GM18907 (cell line): ENCODE data around the gene NKTR.
"Not testable (repeated sequence)": the region's sequence is repeated elsewhere in the genome, so short reads cannot be mapped to it uniquely, and the experiment has no call there.

ENCODE experiments used
- ATAC-seq: cut with Tn5 transposase; IDR thresholded peaks from one replicate; pipeline ENCODE4 v1.9.1; 2021; ENCODE audit warnings: mild to moderate bottlenecking, moderate library complexity; ENCODE audit not compliant: unreplicated experiment

Gene NKTR

GRCh38 chr3:42595682-42596081, 4.8 kb upstream of the NKTR start:
- ATAC-seq = no peak

DNA sequence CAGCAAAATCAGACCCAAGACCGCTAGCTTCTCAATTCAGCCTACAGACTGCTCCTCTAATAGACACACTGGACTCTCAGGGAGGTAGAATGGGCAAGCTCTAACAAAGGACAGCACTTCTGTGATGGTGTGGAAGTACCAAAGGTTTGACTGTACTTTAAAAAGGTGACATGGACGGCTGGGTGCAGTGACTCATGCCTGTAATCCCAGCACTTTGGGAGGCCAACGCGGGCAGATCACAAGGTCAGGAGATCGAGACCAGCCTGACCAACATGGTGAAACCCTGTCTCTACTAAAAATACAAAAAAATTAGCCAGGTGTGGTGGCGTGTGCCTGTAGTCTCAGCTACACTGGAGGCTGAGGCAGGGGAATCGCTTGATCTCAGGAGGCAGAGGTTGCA, 3.4 kb upstream of the NKTR start:
- not testable (repeated sequence) for ATAC-seq

GRCh38 chr3:42600958-42601675, 631 bp downstream of the NKTR start:
- ATAC-seq = peak; percentile 32

- ATAC-seq = no peak
These were observed 1.6 kb downstream of the NKTR start for GRCh38 chr3:42601896-42602581.

DNA sequence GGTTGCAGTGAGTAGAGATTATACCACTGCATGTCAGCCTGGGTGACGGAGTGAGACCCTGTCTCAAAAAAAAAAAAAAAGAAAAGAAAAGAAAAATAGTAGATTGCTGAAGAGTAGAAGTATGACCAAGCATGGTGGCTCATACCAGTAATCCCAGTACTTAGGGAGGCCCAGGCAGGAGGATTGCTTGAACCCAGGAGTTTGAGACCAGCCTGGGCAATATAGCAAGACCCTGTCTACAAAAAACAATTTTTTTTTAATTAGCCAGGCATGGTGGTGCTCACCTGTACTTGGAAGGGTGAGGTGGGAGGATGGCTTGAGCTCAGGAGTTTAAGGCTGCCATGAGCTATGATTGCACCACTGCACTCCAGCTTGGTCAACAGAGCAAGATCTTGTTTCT, 2.5 kb downstream of the NKTR start:
- no peak for ATAC-seq

GRCh38 chr3:42605546-42606173, 5.2 kb downstream of the NKTR start:
- no peak for ATAC-seq

GRCh38 chr3:42608581-42608980, 8.1 kb downstream of the NKTR start:
- ATAC-seq = no peak

DNA sequence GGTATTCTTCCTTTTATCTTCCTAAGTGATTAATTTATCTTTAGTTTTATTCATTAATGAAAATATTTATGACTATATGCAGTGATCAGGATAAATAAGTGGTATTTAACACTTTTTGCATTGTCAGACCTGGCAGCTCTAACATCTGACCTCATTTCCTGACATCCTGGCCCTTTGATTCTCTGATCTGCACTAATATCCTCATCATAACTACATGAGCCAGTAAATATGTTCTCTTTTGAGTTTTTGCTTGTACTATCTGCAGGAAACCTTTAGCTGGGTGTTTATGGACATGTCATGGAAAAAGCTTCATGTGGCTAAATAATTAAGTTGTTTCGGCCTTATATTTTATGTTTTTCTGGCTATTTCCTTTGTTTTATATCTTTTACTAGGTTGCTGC, 10.5 kb downstream of the NKTR start:
- no peak for ATAC-seq

GRCh38 chr3:42612217-42612616, 11.7 kb downstream of the NKTR start:
- ATAC-seq = no peak

DNA sequence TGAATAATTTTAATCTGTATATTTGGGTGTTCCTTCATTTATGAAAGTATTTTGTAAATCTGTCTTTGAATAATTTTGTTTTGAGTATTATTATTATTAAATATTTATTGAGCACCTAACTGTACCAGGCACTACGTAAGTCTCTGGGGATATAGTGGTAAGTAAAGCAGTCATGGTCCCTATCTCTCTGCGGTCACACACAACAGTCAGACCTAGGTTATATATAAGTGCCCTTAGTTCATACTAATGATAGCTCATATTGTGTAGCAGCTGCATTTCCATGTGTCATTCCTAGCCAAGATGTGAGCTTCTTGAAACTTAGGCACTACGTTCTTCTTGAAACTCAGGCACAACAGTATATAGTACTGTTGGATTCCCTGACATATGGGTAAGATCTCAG, 12.4 kb downstream of the NKTR start:
- ATAC-seq = peak; percentile 80

DNA sequence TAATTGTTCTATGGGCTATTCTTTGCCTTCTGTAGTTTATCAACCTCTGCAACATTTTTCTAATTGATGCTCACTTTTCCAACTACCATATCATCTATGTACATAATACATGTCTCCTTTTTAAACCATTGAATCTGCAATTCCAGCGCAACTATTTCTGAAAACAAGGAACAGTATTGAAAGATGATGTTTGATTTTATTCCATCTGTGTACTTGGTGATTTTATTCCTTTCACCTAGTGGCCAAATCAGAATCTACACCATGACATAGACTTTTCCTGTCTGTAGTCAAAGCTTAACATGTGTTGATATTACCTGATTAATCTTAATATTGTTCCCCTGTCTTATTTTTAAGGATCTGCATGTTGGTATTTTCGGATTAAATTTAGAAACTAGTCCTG, 13.0 kb downstream of the NKTR start:
- no peak for ATAC-seq

GRCh38 chr3:42631620-42632019, 31.1 kb downstream of the NKTR start:
- no peak for ATAC-seq

- ATAC-seq = no peak
These were observed 31.7 kb downstream of the NKTR start for GRCh38 chr3:42632146-42632545.

DNA sequence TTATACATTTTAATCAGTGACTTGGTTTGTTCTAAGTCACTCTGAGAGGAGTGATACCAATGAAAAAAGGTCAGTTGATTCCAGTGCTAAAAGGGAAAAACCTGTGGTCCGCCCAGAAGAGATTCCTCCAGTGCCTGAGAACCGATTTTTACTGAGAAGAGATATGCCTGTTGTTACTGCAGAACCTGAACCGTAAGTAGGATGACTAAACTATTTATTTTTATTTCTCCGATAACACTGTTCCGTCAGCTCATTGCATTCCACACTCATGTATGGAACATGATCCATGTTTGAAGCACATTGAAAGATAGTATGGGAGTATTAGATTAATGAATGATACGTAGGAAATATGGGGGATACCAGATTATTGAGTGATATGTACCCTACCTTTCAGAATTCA, 33.1 kb downstream of the NKTR start:
- ATAC-seq = no peak

DNA sequence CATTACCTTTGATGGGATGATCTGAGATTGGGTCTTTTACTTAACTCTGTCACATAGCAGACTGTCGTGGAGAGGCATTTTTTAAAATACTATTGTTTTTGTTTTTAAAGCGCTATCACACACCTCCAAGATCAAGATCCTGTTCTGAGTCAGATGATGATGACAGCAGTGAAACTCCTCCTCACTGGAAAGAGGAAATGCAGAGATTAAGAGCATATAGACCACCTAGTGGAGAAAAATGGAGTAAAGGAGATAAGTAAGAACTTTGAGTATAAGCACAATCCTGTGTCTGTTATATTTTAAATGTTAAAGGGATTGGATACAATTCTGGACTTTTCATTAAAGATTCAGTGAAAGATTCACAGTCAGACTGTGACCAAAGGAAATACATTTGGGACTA, 34.6 kb downstream of the NKTR start:
- ATAC-seq = no peak

DNA sequence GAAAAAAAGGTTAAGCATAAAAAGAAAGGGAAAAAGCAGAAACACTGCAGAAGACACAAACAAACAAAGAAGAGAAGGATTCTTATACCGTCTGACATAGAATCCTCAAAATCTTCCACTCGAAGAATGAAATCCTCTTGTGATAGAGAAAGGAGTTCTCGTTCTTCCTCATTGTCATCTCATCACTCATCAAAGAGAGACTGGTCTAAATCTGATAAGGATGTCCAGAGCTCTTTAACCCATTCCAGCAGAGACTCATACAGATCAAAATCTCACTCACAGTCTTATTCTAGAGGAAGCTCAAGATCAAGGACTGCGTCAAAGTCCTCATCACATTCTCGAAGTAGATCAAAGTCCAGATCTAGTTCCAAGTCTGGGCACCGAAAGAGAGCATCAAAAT, 36.5 kb downstream of the NKTR start:
- no peak for ATAC-seq

- ATAC-seq = no peak
These were observed 37.9 kb downstream of the NKTR start for GRCh38 chr3:42638339-42638842.

DNA sequence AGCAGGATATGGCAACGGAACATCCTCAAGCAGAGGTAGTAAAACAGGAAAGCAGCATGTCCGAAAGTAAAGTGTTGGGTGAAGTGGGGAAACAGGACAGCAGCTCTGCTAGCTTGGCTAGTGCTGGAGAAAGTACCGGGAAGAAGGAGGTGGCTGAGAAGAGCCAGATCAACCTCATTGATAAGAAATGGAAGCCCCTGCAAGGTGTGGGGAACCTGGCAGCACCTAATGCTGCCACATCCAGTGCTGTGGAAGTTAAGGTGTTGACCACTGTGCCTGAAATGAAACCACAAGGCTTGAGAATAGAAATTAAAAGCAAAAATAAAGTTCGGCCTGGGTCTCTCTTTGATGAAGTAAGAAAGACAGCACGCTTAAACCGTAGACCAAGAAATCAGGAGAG, 38.7 kb downstream of the NKTR start:
- no peak for ATAC-seq

GRCh38 chr3:42640129-42640528, 39.6 kb downstream of the NKTR start:
- no peak for ATAC-seq

DNA sequence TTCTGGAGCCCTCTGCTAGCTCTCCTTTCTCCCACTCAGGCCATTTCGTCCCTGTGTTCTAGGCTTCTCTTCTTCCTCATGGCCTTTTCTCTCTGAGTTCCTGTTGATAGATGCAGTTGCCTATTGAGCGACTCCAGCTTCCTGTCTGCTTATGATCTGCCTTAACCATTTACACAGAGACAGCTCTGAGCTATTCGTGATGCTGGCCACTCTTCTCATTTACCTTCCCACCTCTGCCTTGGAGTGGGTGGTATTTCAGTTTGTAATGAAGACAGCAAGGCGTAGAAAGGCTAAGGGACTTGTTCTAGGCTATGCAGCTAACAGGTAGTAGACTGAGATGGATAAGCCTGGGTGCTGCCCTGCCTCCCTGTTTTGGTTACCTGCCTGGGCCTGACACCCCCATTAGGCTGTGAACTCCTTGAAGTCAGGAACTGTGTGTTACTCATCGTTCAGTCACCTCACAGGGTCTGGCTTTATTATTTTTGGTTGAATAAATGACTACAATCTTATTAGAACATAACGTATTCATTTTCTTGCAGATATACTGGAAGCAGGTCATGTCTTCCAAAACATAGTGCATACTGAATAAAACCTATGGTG, 40.4 kb downstream of the NKTR start:
- no peak for ATAC-seq

DNA sequence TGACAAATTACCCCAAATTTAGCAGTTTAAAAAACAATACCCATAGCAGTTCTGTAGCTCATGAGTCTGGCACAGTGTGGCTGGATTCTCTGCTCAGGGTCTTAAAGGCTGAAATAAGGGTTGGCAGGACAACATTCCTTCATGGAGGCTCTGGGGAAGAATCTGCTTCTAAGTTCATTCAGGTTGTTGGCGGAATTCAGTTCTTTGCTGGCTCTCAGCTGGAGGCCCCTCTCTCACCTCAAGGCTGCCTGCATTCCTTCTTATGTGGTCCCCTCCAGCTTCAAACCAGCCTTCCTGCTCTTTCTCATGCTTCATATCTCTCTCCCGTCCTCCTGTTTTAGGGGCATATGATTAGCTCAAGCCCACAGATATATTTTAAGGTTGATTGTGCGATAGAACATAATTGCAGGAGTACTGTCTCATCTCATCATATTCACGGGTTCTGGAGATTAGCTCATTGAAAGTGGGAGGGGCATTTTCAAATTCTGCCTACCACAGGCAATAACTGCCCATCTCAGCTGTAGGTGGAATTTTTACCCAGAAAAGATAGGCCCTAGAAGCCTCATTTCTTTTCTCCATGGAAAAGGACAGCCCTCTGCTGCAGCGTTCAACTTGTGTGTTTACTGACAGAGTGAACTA, 47.5 kb downstream of the NKTR start:
- no peak for ATAC-seq
